K562 (cell line): Measurements from ENCODE around the gene BLOC1S4. TPM values are rescaled to one million over a fixed set of nuclear protein-coding genes. Genes with fewer than 3 reads are reported as not detected.

Experiments used
- CTCFL ChIP-seq: IDR thresholded peaks from 2 replicates; pipeline ENCODE4 v1.6.1; 2011; ENCODE audit warnings: borderline replicate concordance, low read depth, mild to moderate bottlenecking, moderate library complexity, low read length; ENCODE audit not compliant: insufficient read depth, poor library complexity, severe bottlenecking
- DMBX1 ChIP-seq: fragments of 250-450 bp; sonication (Bioruptor Pico); IDR thresholded peaks from 2 replicates; pipeline ENCODE4 v1.8.0; 2022; ENCODE audit warnings: inconsistent platforms, mild to moderate bottlenecking, moderate library complexity, borderline replicate concordance
- FIP1L1 ChIP-seq: fragments of 200-400 bp; formaldehyde crosslinking; IDR thresholded peaks from 2 replicates; pipeline ENCODE4 v1.6.1; 2018; ENCODE audit warnings: mild to moderate bottlenecking, low read depth, low read length; ENCODE audit not compliant: poor library complexity, severe bottlenecking
- FOXA3 ChIP-seq, 2 experiments: fragments of 450-650 bp in 1 of 2; sonication (generic) in 1 of 2; formaldehyde crosslinking; IDR thresholded peaks in 1 of 2; conservative IDR thresholded peaks in 1 of 2; 2 replicates each; pipeline versions ENCODE4 v1.4.0 to v1.8.0; 2020 to 2022; ENCODE audit warnings: mild to moderate bottlenecking in 2 of 2, missing genetic modification reagents in 1 of 2
- MNT ChIP-seq, 2 experiments: fragments of 450-650 bp; conservative IDR thresholded peaks; 2 replicates each; pipeline ENCODE4 v1.6.1; 2017; ENCODE audit warnings: mild to moderate bottlenecking in 2 of 2, moderate library complexity in 2 of 2
- MYBL2 ChIP-seq, 2 experiments: fragments of 450-650 bp in 1 of 2; sonication (generic) in 1 of 2; formaldehyde crosslinking in 1 of 2; IDR thresholded peaks; 2 replicates each; pipeline versions ENCODE4 v1.6.1 to v1.8.1; 2017 to 2022; ENCODE audit warnings: borderline replicate concordance in 1 of 2, inconsistent platforms in 1 of 2, low read depth in 1 of 2, mild to moderate bottlenecking in 1 of 2, missing genetic modification reagents in 1 of 2, moderate library complexity in 1 of 2
- NFRKB ChIP-seq: fragments of 450-650 bp; IDR thresholded peaks from 2 replicates; pipeline ENCODE4 v1.6.1; 2016; ENCODE audit warnings: low read depth
- NR2C2 ChIP-seq, 2 experiments: fragments of 200-800 bp in 1 of 2; sonication (Bioruptor generic) in 1 of 2; sonication (generic) in 1 of 2; formaldehyde crosslinking in 1 of 2; IDR thresholded peaks; 2 replicates each; pipeline versions ENCODE4 v1.6.1 to v1.8.0; 2016 to 2022; ENCODE audit warnings: mild to moderate bottlenecking in 1 of 2, missing compliant biosample characterization in 1 of 2, missing genetic modification characterization in 1 of 2, missing genetic modification reagents in 1 of 2
- PHF20 ChIP-seq: fragments of 450-650 bp; IDR thresholded peaks from 2 replicates; pipeline ENCODE4 v1.6.1; 2018; ENCODE audit not compliant: partially characterized antibody
- SAFB2 ChIP-seq: fragments of 200-400 bp; formaldehyde crosslinking; IDR thresholded peaks from 2 replicates; pipeline ENCODE4 v1.6.1; 2018; ENCODE audit warnings: borderline replicate concordance, low read length, low read depth, moderate library complexity; ENCODE audit not compliant: severe bottlenecking
- SMARCA4 ChIP-seq: fragments of 450-650 bp; IDR thresholded peaks from 2 replicates; pipeline ENCODE4 v1.6.1; 2016
- ZNF165 ChIP-seq: fragments of 250-450 bp; sonication (Bioruptor Pico); IDR thresholded peaks from 2 replicates; pipeline ENCODE4 v1.4.0; 2020; ENCODE audit warnings: borderline replicate concordance
- ZNF197 ChIP-seq: fragments of 200-800 bp; sonication (Bioruptor generic); IDR thresholded peaks from 2 replicates; pipeline ENCODE4 v1.6.1; 2016; ENCODE audit warnings: low read depth, missing genetic modification characterization, missing compliant biosample characterization
- polyA plus RNA-seq, 8 experiments: library from polyadenylated mRNA; depleted of rRNA in 4 of 8; stranded (reverse) in 5 of 8; unstranded in 3 of 8; fragments of >200 nt; fragmentation: Nextera tagmentation in 2 of 8; fragmentation: Illumina TruSeq in 1 of 8; extraction: Ambion mirVana in 2 of 8; extraction: Trizol in 1 of 8; gene quantifications; 2 replicates each; pipeline versions ENCODE4 v1.2.1 to v1.2.3, GENCODE V29; 2011 to 2014; ENCODE audit warnings: inconsistent platforms in 1 of 8, missing spikeins in 1 of 8
- total RNA-seq, 7 experiments: library from RNA; depleted of rRNA in 6 of 7; stranded (reverse); fragments of >200 nt in 6 of 7; fragmentation: Illumina TruSeq in 2 of 7; extraction: Trizol in 2 of 7; gene quantifications; 2 replicates each; pipeline versions ENCODE4 v1.2.1 to v1.2.3, GENCODE V29; 2011 to 2021; ENCODE audit warnings: low replicate concordance in 1 of 7
- TF ChIP-seq, protein P1 (sequence below): sonication (generic); formaldehyde crosslinking; IDR thresholded peaks from 2 replicates; pipeline ENCODE4 v1.8.0; 2022; ENCODE audit warnings: mild to moderate bottlenecking, low read depth, missing genetic modification reagents
- TF ChIP-seq, protein P2 (sequence below): fragments of 450-650 bp; IDR thresholded peaks from 2 replicates; pipeline ENCODE4 v1.7.1; 2018; ENCODE audit warnings: mild to moderate bottlenecking, low read depth; ENCODE audit not compliant: partially characterized antibody

Gene BLOC1S4
- total and polyA plus RNA-seq, 9 of the 15 experiments (the other 6 are each of a cell fraction or from before 2014, with no cell fraction given) = 3.1 to 31.6 (median 11.2) TPM

- TF ChIP-seq, protein P1, sequence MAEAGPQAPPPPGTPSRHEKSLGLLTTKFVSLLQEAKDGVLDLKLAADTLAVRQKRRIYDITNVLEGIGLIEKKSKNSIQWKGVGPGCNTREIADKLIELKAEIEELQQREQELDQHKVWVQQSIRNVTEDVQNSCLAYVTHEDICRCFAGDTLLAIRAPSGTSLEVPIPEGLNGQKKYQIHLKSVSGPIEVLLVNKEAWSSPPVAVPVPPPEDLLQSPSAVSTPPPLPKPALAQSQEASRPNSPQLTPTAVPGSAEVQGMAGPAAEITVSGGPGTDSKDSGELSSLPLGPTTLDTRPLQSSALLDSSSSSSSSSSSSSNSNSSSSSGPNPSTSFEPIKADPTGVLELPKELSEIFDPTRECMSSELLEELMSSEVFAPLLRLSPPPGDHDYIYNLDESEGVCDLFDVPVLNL (CRISPR knock-in tag) = 0 out of 2 replicates have a peak, but pooled peaks have one; percentile 52
- TF ChIP-seq SAFB2 (no peak), SMARCA4 (no peak), CTCFL (peak; percentile 88), FOXA3 (CRISPR knock-in tag; conservative IDR thresholded peaks at IDR 0.05 in 1 of 2, IDR thresholded peaks at IDR 0.05 in 1 of 2) (0 out of 4 replicates have a peak, but pooled peaks of 1 of the 2 experiments have one; percentile 1), FIP1L1 (peak; percentile 49), NR2C2 (CRISPR knock-in tag; IDR thresholded peaks at IDR 0.05) (no peak), NR2C2 (tag; IDR thresholded peaks at IDR 0.05) (peak; percentile 78), PHF20 (peak; percentile 77), MNT (conservative IDR thresholded peaks at IDR 0.05) (peak; percentile 58 to 79), ZNF197 (CRISPR knock-in tag) (peak; percentile 97), NFRKB (0 out of 2 replicates have a peak, but pooled peaks have one; percentile 49), MYBL2 (IDR thresholded peaks at IDR 0.05; ENCODE audit: low read depth) (no peak), MYBL2 (CRISPR knock-in tag; IDR thresholded peaks at IDR 0.05; ENCODE audit: borderline replicate concordance) (no peak), DMBX1 (CRISPR knock-in tag) (peak; percentile 86), ZNF165 (CRISPR knock-in tag) (0 out of 2 replicates have a peak, but pooled peaks have one; percentile 32)
- TF ChIP-seq, protein P2, sequence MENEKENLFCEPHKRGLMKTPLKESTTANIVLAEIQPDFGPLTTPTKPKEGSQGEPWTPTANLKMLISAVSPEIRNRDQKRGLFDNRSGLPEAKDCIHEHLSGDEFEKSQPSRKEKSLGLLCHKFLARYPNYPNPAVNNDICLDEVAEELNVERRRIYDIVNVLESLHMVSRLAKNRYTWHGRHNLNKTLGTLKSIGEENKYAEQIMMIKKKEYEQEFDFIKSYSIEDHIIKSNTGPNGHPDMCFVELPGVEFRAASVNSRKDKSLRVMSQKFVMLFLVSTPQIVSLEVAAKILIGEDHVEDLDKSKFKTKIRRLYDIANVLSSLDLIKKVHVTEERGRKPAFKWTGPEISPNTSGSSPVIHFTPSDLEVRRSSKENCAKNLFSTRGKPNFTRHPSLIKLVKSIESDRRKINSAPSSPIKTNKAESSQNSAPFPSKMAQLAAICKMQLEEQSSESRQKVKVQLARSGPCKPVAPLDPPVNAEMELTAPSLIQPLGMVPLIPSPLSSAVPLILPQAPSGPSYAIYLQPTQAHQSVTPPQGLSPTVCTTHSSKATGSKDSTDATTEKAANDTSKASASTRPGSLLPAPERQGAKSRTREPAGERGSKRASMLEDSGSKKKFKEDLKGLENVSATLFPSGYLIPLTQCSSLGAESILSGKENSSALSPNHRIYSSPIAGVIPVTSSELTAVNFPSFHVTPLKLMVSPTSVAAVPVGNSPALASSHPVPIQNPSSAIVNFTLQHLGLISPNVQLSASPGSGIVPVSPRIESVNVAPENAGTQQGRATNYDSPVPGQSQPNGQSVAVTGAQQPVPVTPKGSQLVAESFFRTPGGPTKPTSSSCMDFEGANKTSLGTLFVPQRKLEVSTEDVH = peak; percentile 76
Measured at GRCh38 chr4:6716018-6716911, at the start of gene BLOC1S4 (continued).
